Neural crest cell (in vitro differentiated cells): ENCODE results near the gene BARHL2. TPM values are rescaled to one million over a fixed set of nuclear protein-coding genes. Genes with fewer than 3 reads are reported as not detected.

Experiments used
- DNase-seq: peaks from one replicate; pipeline ENCODE4 v3.0.0; 2021; ENCODE audit warnings: low read depth, mixed read lengths, low spot score
- H3K27ac Mint-ChIP-seq: one replicate; pipeline ENCODE4 v1.8.0; 2021; ENCODE audit warnings: mild to moderate bottlenecking, mixed read lengths; ENCODE audit not compliant: unreplicated experiment
- H3K27me3 Mint-ChIP-seq: 2 replicates; pipeline ENCODE4 v1.8.0; 2021; ENCODE audit warnings: low read depth, mild to moderate bottlenecking, mixed read lengths
- H3K36me3 Mint-ChIP-seq: 2 replicates; pipeline ENCODE4 v1.8.0; 2021; ENCODE audit warnings: low read depth, mild to moderate bottlenecking, mixed read lengths
- H3K4me1 Mint-ChIP-seq: 2 replicates; pipeline ENCODE4 v1.8.0; 2021; ENCODE audit warnings: mixed read lengths
- H3K4me3 Mint-ChIP-seq: one replicate; pipeline ENCODE4 v1.8.0; 2021; ENCODE audit warnings: mild to moderate bottlenecking, mixed read lengths
- H3K9me3 Mint-ChIP-seq: 2 replicates; pipeline ENCODE4 v1.8.0; 2021; ENCODE audit warnings: mixed read lengths
- CTCF ChIP-seq: fragments of 200-600 bp; sonication (generic); conservative IDR thresholded peaks from 2 replicates; pipeline ENCODE4 v1.5.0; 2021; ENCODE audit warnings: antibody characterized with exemption, mild to moderate bottlenecking
- total RNA-seq: library from RNA; stranded (reverse); gene quantifications from 2 replicates; pipeline ENCODE4 v1.2.1, GENCODE V29; 2021

The BARHL2 gene
- total RNA-seq, 1 donor from 2014 or later = not detected

- no peaks in the 10 kb centered on the region for H3K36me3 Mint-ChIP-seq
- H3K4me1 Mint-ChIP-seq = peaks cover 11% of the 10 kb centered on the region
- peaks cover 98% of the 10 kb centered on the region for H3K27me3 Mint-ChIP-seq
- TF ChIP-seq CTCF = no peak
- DNase-seq = no peak
- H3K27ac Mint-ChIP-seq = no peak overlapping the region
- peak overlapping the region; percentile 70 for H3K4me3 Mint-ChIP-seq
- no peaks in the 10 kb centered on the region for H3K9me3 Mint-ChIP-seq
These were observed 9.8 kb downstream of the BARHL2 start for GRCh38 chr1:90707363-90707710.

GRCh38 chr1:90706437-90707362, 10.4 kb downstream of the BARHL2 start:
- peaks cover 11% of the 10 kb centered on the region for H3K4me1 Mint-ChIP-seq
- H3K27ac Mint-ChIP-seq = no peak overlapping the region
- H3K4me3 Mint-ChIP-seq = peak overlapping the region; percentile 70
- DNase-seq = no peak
- TF ChIP-seq CTCF = no peak
- H3K9me3 Mint-ChIP-seq = no peaks in the 10 kb centered on the region
- no peaks in the 10 kb centered on the region for H3K36me3 Mint-ChIP-seq
- peaks cover 98% of the 10 kb centered on the region for H3K27me3 Mint-ChIP-seq

GRCh38 chr1:90705956-90706355, 11.1 kb downstream of the BARHL2 start:
- Mint-ChIP-seq H3K27me3 (peaks cover 98% of the 10 kb centered on the region), H3K36me3 (no peaks in the 10 kb centered on the region)

GRCh38 chr1:90704817-90705216, 12.3 kb downstream of the BARHL2 start:
- TF ChIP-seq CTCF = no peak
- no peak for DNase-seq
- H3K4me3 Mint-ChIP-seq = peak overlapping the region; percentile 41
- H3K36me3 Mint-ChIP-seq = no peaks in the 10 kb centered on the region
- no peak overlapping the region for H3K27ac Mint-ChIP-seq
- H3K9me3 Mint-ChIP-seq = no peaks in the 10 kb centered on the region
- H3K4me1 Mint-ChIP-seq = peaks cover 11% of the 10 kb centered on the region
- peaks cover 98% of the 10 kb centered on the region for H3K27me3 Mint-ChIP-seq

More at GRCh38 chr1:90705956-90706355, 11.1 kb downstream of the BARHL2 start:
- peaks cover 11% of the 10 kb centered on the region for H3K4me1 Mint-ChIP-seq
- no peaks in the 10 kb centered on the region for H3K9me3 Mint-ChIP-seq
- TF ChIP-seq CTCF = no peak
- no peak overlapping the region for H3K27ac Mint-ChIP-seq
- peak overlapping the region; percentile 70 for H3K4me3 Mint-ChIP-seq
- DNase-seq = no peak

GRCh38 chr1:90694846-90695245, 22.3 kb downstream of the BARHL2 start:
- Mint-ChIP-seq H3K36me3 (no peaks in the 10 kb centered on the region), H3K27ac (no peak overlapping the region), H3K4me1 (no peaks in the 10 kb centered on the region), H3K9me3 (no peaks in the 10 kb centered on the region), H3K27me3 (peaks cover 73% of the 10 kb centered on the region), H3K4me3 (no peak overlapping the region)
- no peak for DNase-seq
- TF ChIP-seq CTCF = no peak
